Gastroesophageal sphincter (tissue), 4 donors: Measurements from ENCODE around the gene UNC93B1. TPM values are rescaled to one million over a fixed set of nuclear protein-coding genes. Genes with fewer than 3 reads are reported as not detected.

Experiments
- ATAC-seq: fragments of 150-250 bp; one replicate; pipeline ENCODE4 v1.9.1; 2016; ENCODE audit warnings: mild to moderate bottlenecking, moderate library complexity
- H3K27ac ChIP-seq, 4 donors: fragments of 200-600 bp; sonication (generic) in 3 of 4; 1 replicate in 3 of 4; 2 replicates in 1 of 4; pipeline ENCODE4 v1.5.1; 2016 to 2019
- H3K27me3 ChIP-seq: fragments of 200-600 bp; sonication (generic); one replicate; pipeline ENCODE4 v1.5.1; 2019
- H3K36me3 ChIP-seq, 2 donors: fragments of 200-600 bp; sonication (generic); one replicate each; pipeline ENCODE4 v1.5.1; 2019; ENCODE audit warnings: control low read depth in 1 of 2
- H3K4me1 ChIP-seq, 3 donors: fragments of 200-600 bp; sonication (generic); 1 replicate in 2 of 3; 2 replicates in 1 of 3; pipeline ENCODE4 v1.5.1; 2016 to 2019; ENCODE audit warnings: control low read depth in 2 of 3
- H3K4me3 ChIP-seq, 2 donors: fragments of 200-600 bp; sonication (generic); one replicate each; pipeline ENCODE4 v1.5.1; 2019; ENCODE audit warnings: mild to moderate bottlenecking in 1 of 2, moderate library complexity in 1 of 2
- H3K9me3 ChIP-seq, 3 donors: fragments of 200-600 bp; sonication (generic); one replicate each; pipeline ENCODE4 v1.5.1; 2017 to 2019; ENCODE audit warnings: control low read depth in 2 of 3
- EP300 ChIP-seq: sonication (generic); formaldehyde crosslinking; IDR thresholded peaks from one replicate; pipeline ENCODE4 v1.6.1; 2017; ENCODE audit warnings: antibody characterized with exemption, mild to moderate bottlenecking
- POLR2A ChIP-seq, 2 donors: fragments of 450-650 bp; IDR thresholded peaks; one replicate each; pipeline ENCODE4 v1.6.1; 2017; ENCODE audit warnings: antibody characterized with exemption in 2 of 2, mild to moderate bottlenecking in 2 of 2, moderate library complexity in 1 of 2
- POLR2AphosphoS5 ChIP-seq: sonication (generic); formaldehyde crosslinking; IDR thresholded peaks from one replicate; pipeline ENCODE4 v1.6.1; 2017; ENCODE audit warnings: antibody characterized with exemption
- WGBS, 2 donors: methylation state at CpG; one replicate each; pipeline ENCODE4 v1.1.5; 2018; ENCODE audit warnings: low coverage in 1 of 2; 5-methylcytosine and 5-hydroxymethylcytosine counted together
- total RNA-seq, 4 donors: library from RNA; depleted of rRNA; stranded (reverse); fragments of >200 nt; gene quantifications; one replicate each; pipeline ENCODE4 v1.1.0, GENCODE V29; 2016
- TF ChIP-seq, protein P1 (sequence below), 4 experiments: fragments of 200-600 bp in 2 of 4; fragments of 450-650 bp in 2 of 4; sonication (generic) in 1 of 4; IDR thresholded peaks; one replicate each; pipeline ENCODE4 v1.5.1; 2017 to 2019; ENCODE audit warnings: antibody characterized with exemption in 4 of 4, mild to moderate bottlenecking in 2 of 4, moderate library complexity in 2 of 4

UNC93B1 gene, protein sequence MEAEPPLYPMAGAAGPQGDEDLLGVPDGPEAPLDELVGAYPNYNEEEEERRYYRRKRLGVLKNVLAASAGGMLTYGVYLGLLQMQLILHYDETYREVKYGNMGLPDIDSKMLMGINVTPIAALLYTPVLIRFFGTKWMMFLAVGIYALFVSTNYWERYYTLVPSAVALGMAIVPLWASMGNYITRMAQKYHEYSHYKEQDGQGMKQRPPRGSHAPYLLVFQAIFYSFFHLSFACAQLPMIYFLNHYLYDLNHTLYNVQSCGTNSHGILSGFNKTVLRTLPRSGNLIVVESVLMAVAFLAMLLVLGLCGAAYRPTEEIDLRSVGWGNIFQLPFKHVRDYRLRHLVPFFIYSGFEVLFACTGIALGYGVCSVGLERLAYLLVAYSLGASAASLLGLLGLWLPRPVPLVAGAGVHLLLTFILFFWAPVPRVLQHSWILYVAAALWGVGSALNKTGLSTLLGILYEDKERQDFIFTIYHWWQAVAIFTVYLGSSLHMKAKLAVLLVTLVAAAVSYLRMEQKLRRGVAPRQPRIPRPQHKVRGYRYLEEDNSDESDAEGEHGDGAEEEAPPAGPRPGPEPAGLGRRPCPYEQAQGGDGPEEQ
- 10 to 100 TPM; 12.6 to 33.0 (median 26.1) TPM for total RNA-seq

DNA sequence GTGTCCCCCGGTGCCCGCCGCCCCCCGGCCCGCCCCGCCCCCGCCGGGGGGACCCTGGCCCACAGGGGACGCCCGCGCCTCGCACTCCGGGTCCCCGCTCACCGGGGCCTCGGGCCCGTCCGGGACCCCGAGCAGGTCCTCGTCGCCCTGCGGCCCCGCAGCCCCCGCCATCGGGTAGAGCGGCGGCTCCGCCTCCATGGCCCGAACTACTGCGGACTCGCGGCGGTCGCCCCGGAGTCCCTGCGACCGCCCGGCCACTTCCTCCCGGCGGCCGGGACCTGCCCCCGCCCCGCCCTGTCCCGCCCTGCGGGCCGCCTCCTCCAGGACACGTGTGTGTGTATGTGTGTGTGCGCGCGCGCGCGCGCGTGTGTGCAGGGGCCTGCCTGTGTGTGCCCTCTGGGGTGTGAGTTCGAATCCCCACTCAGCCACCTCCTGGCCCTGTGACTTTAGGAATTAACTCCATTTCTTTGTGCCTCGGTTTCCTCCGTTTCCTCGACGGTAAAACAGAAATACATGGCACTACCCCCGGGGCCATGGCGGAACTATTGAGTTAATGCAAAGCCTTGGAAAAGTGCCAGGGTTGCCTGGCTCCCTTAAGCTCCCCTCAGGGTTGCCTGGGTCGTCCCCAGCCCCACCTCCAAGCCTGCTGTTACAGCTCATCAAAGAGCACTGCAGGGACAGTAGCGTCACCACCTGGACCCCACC is at the start of gene UNC93B1:
UNC93B1 (minus strand) TSS at position 252 of the 705 bp plus-strand sequence; CDS start at position 198, 54 bp downstream.
- H3K36me3 ChIP-seq, result no peaks in the 10 kb centered on the region
- WGBS, 2 donors, result 0 to 10% methylated on average over 1 to 2 of the region's 64 CpGs
- H3K4me3 ChIP-seq, result peak within 1 kb of the TSS; percentile 42 to 91
- no peaks in the 10 kb centered on the region for H3K9me3 ChIP-seq
- ATAC-seq, result peak; percentile 93
- H3K4me1 ChIP-seq, result peaks cover 0 to 27% (median 0%) of the 10 kb centered on the region in 3 donors
- no peaks in the 10 kb centered on the region for H3K27me3 ChIP-seq
- H3K27ac ChIP-seq, result peak within 1 kb of the TSS in 3 of 4 donors; percentile 72 to 80 (median 73)
- TF ChIP-seq, protein P1, sequence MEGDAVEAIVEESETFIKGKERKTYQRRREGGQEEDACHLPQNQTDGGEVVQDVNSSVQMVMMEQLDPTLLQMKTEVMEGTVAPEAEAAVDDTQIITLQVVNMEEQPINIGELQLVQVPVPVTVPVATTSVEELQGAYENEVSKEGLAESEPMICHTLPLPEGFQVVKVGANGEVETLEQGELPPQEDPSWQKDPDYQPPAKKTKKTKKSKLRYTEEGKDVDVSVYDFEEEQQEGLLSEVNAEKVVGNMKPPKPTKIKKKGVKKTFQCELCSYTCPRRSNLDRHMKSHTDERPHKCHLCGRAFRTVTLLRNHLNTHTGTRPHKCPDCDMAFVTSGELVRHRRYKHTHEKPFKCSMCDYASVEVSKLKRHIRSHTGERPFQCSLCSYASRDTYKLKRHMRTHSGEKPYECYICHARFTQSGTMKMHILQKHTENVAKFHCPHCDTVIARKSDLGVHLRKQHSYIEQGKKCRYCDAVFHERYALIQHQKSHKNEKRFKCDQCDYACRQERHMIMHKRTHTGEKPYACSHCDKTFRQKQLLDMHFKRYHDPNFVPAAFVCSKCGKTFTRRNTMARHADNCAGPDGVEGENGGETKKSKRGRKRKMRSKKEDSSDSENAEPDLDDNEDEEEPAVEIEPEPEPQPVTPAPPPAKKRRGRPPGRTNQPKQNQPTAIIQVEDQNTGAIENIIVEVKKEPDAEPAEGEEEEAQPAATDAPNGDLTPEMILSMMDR (IDR thresholded peaks at IDR 0.05), result no peak
- TF ChIP-seq POLR2AphosphoS5, result no peak
- TF ChIP-seq POLR2A (IDR thresholded peaks at IDR 0.05), result peak; percentile 39 to 69

DNA sequence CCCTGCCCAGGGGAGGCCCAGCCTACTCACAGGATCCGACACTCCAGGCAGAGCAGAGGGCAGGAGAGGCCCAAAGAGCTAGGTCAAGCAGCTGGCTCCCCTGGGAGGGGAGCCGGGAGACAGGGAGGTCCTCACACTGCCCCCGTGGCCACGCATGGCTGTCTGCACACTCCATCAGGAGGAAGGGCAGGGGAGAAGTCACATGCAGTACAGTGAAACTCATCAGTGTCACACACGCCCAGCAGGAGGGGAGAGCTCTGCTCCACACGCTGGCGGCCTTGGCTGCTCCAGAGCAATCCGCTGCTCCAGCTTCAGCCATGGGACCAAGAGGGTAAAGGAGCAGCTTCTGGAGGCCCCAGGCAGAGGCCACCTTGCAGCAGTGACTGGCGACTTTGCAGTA is 49.2 kb upstream of the UNC93B1 start:
- Histone ChIP-seq H3K4me3 (no peak overlapping the region), H3K27ac (no peak overlapping the region), H3K36me3 (peaks cover 0 to 67% of the 10 kb centered on the region in 2 donors), H3K4me1 (no peaks in the 10 kb centered on the region), H3K27me3 (no peaks in the 10 kb centered on the region), H3K9me3 (no peaks in the 10 kb centered on the region)
- no peak for ATAC-seq
- 20 to 100% methylated on average over 1 to 3 of the region's 9 CpGs for whole genome bisulfite sequencing, 2 donors
- TF ChIP-seq POLR2AphosphoS5 (no peak), POLR2A (IDR thresholded peaks at IDR 0.05) (no peak), EP300 (no peak)
- TF ChIP-seq, protein P1 (IDR thresholded peaks at IDR 0.05), result no peak

DNA sequence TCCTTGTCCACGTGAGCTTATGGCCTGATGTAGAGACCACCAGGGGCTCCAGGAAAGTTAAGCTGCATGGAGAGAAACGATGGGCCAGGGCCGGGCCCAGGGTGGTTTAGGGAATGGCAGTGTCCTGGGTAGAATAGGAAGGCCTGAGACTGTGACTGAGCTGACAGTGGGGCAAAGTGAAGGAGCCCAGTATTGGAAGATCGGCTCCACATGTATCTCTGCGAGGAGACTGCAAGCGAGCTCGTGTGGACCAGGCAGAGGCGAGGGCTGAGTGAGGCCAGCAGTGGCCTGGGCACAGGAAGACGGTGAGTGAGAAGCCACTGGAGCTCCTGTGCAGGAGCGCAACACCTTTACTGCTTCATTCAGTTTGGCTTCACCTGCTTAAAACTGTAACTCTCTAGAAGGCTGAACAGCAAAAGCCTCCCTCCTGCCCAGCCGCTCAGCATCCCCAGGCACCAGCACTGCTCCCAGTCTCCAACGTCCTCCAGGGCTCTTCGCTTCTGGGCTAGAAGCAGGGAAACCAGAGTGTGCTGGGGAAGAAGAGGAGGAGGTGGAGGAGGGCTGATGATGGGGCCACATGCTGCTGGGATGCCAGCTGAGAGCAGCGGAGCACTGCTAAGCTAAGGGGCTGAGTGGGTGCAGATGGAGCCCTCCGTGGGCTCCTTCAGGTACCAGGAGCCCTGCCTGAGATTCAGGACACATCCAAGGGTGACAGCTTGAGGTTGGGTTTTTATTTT is 48.4 kb upstream of the UNC93B1 start:
- Histone ChIP-seq H3K36me3 (peaks cover 0 to 67% of the 10 kb centered on the region in 2 donors), H3K4me3 (no peak overlapping the region), H3K9me3 (no peaks in the 10 kb centered on the region), H3K27ac (no peak overlapping the region), H3K27me3 (no peaks in the 10 kb centered on the region), H3K4me1 (no peaks in the 10 kb centered on the region)
- no peak for ATAC-seq
- TF ChIP-seq POLR2A (IDR thresholded peaks at IDR 0.05), result no peak
- TF ChIP-seq, protein P1 (IDR thresholded peaks at IDR 0.05), result no peak
- TF ChIP-seq POLR2AphosphoS5, result no peak
- no peak for TF ChIP-seq EP300
- WGBS, 2 donors, result 80 to 85% methylated on average over 1 to 12 of the region's 15 CpGs

DNA sequence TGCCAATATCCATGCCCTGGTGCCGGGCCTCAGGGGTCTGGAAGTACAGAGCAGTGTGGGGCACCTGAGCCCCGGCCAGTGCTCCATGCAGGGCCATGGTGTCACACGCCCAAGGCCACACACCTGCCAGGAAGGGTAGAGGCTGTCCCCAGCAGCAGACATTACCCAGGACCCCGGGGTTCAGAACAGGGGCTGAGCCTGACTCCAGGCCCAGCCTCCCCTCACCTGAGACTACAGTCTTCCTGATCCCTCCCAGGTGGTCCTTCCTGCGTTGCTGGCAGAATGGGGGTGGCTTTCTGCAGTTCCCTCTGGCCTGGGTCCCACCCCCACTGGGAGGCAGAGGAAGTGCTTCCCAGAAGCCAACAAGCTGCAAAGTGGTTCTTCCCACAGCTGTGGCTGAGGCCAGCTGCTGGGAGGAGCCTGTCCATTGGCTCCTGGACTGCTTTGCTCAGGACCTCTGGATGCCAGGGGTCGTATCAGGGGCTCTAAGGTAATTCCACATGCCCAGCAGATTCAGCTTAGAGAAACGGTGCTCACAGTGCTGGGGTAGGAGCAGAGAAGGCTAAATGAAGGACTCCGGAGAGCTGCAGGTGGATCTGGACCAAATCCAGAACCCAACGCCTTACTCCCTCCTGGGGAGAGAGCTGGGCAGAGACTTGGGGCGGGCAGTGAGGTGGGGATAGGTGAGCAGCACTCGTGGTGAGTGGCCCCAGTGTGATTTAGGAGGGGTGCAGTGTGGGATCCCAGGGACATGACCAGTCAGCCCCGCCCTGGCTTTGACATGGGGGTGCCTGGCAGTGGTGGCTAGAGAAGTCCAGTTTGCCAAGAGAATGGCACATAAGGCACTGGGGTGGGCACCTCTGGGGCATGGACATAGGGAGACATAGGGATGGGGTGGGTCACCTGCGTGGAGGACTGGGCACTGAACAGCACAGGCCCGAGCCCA is 47.6 kb upstream of the UNC93B1 start:
- Histone ChIP-seq H3K4me1 (no peaks in the 10 kb centered on the region), H3K36me3 (peaks cover 0 to 72% of the 10 kb centered on the region in 2 donors), H3K9me3 (no peaks in the 10 kb centered on the region), H3K4me3 (no peak overlapping the region), H3K27ac (no peak overlapping the region), H3K27me3 (no peaks in the 10 kb centered on the region)
- TF ChIP-seq, protein P1 (IDR thresholded peaks at IDR 0.05), result no peak
- TF ChIP-seq POLR2A (IDR thresholded peaks at IDR 0.05), result no peak
- no peak for TF ChIP-seq EP300
- no peak for TF ChIP-seq POLR2AphosphoS5
- no peak for ATAC-seq
- 80 to 81% methylated on average over 2 to 7 of the region's 14 CpGs for WGBS, 2 donors
